GM21360 (cell line): Measurements from ENCODE around the gene COL15A1.

ENCODE experiments used
- ATAC-seq: cut with Tn5 transposase; IDR thresholded peaks from one replicate; pipeline ENCODE4 v1.9.1; 2021; ENCODE audit warnings: mild to moderate bottlenecking, moderate library complexity; ENCODE audit not compliant: unreplicated experiment

The COL15A1 gene

DNA sequence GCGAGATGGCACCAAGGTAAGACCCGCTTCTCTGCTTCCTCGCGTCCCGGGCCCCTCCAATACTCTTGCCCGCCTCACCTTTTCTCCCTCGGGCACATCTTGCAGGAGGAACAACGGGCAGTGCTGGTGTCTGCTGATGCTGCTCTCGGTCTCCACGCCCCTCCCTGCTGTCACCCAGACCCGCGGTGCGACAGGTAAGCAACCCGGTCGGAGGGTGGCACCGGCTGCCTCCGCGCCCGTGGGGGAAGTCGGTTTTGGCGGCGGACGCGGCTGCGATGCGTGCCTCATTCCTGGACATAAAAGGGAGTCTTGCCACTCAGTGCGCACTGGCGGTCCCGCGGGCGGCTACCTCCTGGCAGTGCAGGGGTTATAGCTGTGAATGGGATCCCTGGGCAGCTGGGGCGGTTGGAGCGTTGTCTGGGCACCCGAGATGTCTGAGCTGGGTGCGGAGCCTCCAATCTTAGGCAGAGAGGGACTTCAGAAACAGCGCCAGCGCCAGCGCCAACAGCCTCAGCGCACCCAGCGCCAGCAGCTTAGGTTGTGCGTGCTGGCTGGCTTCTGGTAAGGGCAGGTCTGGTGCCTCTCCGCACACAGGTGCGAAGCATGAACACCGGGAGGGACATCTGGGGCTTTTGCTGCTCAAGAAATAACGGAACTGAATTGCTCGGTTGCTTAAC, 488 bp downstream of the COL15A1 start:
- no peak for ATAC-seq

GRCh38 chr9:98944734-98945074, 997 bp downstream of the COL15A1 start:
- no peak for ATAC-seq

DNA sequence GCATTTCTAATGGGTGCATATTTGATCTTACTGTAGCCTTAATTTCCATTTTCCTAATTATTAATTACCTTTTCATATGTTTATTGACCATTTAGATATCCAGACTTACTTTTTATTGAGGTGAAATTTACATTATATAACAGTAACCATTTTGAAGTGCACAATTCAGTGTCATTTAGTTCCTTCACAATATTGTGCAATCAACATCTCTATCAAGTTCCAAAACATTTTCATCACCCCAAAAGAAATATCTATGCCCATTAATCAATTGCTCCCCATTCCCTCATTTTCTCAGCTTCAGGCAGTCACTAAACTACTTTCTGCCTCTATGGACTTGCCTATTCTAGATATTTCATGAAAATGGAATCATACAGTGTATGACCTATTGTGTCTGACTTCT, 5.9 kb downstream of the COL15A1 start:
- ATAC-seq = no peak

GRCh38 chr9:98950262-98950661, 6.6 kb downstream of the COL15A1 start:
- ATAC-seq = no peak

DNA sequence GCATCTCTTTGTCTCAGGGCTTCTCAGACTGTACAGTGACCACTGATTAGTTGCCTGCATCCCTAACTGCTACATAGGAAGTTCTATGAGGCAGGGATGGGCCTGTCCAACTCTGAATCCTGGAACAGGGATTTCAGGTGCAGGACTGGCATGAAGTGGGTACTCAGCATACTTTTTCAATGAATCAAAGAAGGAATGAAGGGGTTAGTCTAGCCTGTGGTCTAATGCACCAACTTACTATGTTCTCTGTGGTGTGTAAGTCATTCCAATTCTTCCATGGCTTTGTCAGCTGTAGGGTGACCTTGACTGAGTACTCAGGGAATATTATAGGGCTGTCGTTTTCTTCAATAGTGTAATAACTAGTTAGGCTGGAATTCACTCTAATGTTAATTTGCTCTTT, 8.3 kb downstream of the COL15A1 start:
- ATAC-seq = no peak

GRCh38 chr9:98953581-98954243, 10.0 kb downstream of the COL15A1 start:
- no peak for ATAC-seq

- ATAC-seq = no peak
These were observed 10.5 kb downstream of the COL15A1 start for GRCh38 chr9:98954244-98954610.

DNA sequence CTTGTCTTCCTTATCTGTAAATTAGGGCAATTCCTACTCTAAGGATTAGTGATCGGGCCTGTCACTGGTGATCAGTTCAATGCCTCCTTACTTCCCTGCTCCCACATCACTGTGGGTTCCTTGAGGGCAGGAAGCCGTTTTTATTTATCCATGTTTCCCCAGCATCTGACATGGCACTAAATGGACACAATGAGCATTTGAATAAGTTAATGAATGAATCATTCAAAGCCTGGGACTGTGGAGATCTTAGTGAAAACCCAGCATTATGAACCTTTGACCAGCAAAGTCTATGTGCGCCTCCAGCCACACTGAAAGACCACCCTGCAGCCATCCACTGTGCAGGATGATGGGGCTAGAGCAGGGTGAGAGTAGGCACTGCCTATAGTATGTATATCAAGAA, 11.6 kb downstream of the COL15A1 start:
- ATAC-seq = no peak

- no peak for ATAC-seq
These were observed 14.1 kb downstream of the COL15A1 start for GRCh38 chr9:98957826-98958225.

DNA sequence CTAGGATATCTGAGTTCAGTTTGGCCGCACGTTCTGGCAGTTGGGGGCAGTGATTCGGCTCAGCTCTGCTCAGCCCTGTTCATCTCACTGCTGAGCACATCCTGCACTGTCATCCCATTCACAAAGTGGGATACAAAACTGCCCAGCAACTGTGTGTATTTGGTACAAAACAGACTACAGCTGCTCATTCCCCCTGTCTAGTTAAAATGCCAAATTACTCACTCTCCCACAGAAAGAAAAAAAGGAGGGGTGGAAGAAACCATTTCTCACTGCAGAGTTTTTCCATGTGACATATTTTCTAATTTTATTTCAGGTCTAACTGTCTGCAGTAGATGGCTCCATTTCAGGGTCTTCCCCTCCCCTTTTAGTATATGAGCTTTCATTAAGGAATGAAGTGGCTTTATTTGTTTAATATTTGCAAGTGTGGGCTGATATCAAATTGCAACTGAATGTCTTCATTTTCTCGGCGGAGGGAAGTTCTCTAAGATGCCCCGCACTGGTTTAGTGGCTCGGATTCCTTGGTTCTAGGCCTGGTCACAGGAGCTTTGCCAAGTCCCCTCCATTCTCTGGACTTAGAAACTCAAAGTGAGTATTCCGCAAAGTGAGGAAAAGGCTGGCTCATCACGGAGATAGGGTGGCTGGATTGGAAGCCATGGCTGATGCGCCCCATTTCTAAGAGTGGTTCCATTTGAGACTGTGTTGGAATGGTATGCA, 14.7 kb downstream of the COL15A1 start:
- ATAC-seq = no peak

DNA sequence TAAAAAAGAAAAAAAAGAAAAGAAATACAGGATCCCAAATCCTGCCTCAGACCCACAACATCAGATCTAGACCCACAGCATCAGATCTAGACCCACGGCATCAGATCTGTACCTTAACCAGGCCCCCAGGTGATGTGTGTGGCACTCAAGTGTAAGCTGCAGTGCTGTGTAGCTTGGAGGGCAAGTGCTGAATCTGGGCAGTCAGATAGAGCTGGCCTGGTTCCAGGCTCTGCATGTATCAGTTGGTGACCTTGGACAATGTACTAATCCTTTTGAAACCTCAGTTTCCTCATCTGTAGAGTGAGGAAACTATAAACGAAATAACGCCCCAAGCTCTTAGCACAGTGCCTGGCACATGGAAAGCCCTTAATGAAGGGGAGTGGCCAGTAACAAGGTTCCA, 16.7 kb downstream of the COL15A1 start:
- no peak for ATAC-seq

DNA sequence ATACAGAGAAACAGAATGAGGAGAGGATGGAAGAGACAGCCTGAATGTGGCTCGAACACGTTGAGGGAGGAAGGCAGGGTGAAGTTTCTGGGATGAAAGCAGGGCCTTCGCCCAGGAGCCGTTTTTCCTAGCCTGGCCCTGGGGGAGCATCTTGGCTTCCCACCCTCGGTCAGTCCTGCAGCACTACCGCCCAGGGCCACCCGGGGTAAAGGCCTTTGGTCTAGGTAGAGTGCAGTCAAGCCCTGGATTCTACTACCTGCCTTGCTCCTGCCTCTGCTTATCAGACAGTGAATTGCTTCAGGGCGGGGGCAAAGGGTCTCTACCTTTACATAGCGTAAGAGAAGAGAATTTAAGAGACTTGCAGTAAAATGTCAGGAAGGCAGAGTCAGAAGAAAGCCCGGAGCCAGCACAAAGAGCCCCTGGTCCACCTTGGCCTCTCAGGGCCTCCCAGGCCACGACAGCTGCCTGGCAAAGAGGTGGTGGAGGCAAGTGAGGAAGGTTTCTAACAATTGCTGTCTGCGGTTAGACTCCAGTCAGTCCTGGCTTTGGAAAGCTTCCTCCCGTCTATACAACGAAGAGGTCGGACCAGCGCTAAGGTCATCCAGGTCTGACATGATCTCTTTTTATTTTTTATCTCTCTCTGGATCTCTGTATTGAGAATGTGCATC, 17.9 kb downstream of the COL15A1 start:
- no peak for ATAC-seq

DNA sequence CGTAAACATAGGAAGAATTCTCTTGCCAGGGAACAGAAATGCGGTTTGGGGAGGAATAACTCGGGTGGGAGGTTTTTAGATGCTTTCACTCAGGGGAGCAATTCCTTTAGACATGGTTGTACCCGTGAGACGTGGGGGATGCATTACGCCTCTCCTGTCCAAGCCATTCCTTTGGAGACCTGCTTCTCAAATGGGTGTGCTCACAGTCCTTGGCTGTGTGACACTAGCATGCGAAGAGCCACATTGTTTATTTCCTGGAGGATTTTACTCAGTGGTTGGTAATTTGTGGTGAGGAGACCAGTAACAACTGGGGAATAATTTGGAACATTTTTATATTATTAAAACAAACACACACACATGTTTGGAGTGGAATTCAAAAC, 18.5 kb downstream of the COL15A1 start:
- ATAC-seq = no peak

GRCh38 chr9:98962861-98963260, 19.2 kb downstream of the COL15A1 start:
- no peak for ATAC-seq

DNA sequence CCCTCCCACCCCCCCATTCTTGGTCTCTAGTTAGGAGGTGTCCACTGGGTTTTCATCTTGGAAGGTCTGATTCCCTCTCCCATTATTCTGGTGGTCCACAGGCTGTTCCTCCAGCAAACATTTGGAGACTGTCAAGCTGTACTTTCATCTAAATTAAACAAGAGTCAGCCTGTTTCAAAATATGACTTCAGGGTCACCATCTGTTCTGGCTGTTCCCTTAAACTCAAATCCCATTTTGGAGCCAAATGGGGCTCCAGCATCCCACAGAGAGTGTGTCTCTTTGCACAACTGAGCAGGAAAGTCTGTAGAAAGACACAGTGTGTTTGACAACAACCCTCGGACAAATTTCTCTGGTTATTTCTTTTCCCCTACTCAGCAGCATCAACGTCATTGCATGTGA, 20.5 kb downstream of the COL15A1 start:
- ATAC-seq = no peak

- no peak for ATAC-seq
These were observed 21.2 kb downstream of the COL15A1 start for GRCh38 chr9:98964911-98965336.

DNA sequence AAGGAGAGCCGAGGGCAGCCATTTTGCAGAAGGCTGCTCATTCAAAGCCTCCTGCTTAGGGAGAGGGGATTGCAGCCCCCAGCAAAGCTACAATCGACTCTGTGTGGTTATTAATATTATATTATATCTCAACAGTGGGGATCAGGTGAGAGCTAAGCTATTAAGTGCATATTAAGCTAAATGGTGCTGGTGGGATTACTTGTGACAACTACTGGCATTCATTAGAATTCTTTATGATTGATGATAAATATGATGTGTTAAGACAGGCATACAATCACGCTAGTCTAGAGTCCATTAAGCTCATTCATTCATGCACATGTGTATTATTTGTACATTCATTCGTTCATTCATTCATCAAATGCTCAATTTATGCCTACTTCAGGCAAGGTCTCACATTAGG, 23.0 kb downstream of the COL15A1 start:
- no peak for ATAC-seq

DNA sequence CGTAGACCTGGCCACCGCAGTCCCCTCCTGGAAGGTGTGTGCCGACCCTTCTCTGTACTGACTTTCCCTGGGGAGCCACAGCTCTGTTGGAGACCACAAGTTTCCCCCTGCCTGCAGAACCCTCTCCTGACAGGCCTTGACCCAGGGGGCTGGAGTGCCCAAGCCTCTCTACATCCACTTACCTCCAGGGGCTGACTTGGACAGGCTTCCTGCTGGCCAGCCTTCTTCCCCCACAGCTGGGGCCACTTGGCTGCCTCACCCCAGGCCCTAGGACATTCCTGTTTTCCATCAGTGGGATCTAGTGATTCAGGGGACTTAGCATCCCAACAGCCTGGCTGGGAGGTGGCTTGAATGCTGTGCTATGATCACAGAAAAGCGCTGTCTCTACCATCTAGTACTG, 23.6 kb downstream of the COL15A1 start:
- ATAC-seq = no peak

DNA sequence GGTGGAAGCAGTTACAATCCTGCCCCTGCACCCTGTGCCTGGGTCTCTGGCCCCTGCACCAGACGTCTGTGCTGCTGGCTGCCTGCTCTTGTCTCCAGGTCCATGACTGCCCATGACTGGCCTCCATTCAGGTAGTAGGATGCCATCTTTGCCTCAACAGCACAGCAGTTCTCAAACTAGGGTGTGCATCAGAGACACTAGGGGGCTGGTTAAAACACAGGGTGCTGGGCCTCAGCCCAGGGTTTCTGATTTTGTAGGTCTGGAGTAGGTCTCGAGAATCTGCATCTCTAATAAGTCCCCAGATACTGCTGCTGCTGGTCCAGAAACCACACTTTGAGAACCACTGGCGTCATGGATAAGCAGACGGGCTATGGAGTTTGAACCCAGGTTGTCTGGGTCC, 24.0 kb downstream of the COL15A1 start:
- ATAC-seq = no peak

DNA sequence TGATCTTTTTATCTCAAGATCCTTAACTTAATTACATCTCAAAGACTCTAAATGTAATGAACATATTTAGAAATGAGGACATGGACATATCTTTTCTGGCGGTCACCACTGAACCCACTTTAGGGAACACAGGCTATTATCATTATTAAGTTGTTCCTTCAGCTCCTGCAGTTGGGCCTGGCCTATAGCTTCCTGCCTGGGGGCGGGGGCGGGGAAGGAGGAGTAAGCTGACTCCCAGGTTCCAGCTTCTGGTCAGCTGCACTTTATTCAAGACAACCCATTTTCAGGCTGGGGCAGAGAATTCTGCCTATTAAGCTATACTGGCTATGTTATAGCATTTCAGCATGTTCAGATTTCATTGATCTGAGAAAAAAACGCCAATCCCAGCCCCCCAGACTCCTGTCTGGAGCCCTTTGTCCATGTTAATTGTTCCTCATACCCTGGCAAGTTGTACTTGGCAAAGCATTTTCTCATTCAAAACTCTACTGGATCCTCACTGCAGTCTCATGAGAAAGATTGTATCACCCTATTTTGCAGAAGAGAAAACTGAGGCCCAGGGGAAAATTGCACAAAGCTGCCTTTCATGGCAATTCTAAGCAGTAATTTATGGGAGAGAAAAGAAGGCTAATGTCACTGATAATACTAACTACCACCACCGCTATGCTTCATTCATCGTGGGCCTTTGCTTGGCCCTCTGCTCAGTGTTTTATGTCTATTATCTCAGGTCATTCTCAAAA, 25.1 kb downstream of the COL15A1 start:
- no peak for ATAC-seq

GRCh38 chr9:98970532-98971041, 26.9 kb downstream of the COL15A1 start:
- ATAC-seq = no peak
